Measurements from ENCODE around the gene SCUBE3. TPM values are rescaled to one million over a fixed set of nuclear protein-coding genes. Genes with fewer than 3 reads are reported as not detected.

The SCUBE3 gene
- total RNA-seq, 2 experiments from 2014 or later, result not detected

GRCh38 chr6:35202066-35202546, 11.7 kb upstream of the SCUBE3 start:
- Mint-ChIP-seq H3K4me3 (no peak overlapping the region), H3K4me1 (no peaks in the 10 kb centered on the region), H3K27me3 (peaks cover 40% of the 10 kb centered on the region), H3K9me3 (no peaks in the 10 kb centered on the region), H3K36me3 (ENCODE audit: low read depth) (no peaks in the 10 kb centered on the region), H3K27ac (no peak overlapping the region)
- no peak for DNase-seq
- CTCF ChIA-PET, result no interaction called here
- POLR2A ChIA-PET, result no interaction called here

GRCh38 chr6:35203152-35203670, 10.5 kb upstream of the SCUBE3 start:
- DNase-seq, result no peak
- Mint-ChIP-seq H3K4me1 (no peaks in the 10 kb centered on the region), H3K36me3 (ENCODE audit: low read depth) (no peaks in the 10 kb centered on the region), H3K9me3 (no peaks in the 10 kb centered on the region), H3K27ac (no peak overlapping the region), H3K27me3 (peaks cover 44% of the 10 kb centered on the region), H3K4me3 (no peak overlapping the region)
- POLR2A ChIA-PET, result no interaction called here
- CTCF ChIA-PET, result interaction anchor here (0.7 to 6.4 kb wide), 5 partner anchors 16 to 684 kb away, joined by 3 to 29 read pairs (median 3); no protein-coding TSS in a partner anchor

- peaks cover 44% of the 10 kb centered on the region for H3K27me3 Mint-ChIP-seq
- no peak overlapping the region for H3K27ac Mint-ChIP-seq
- ChIA-PET POLR2A (no interaction called here), CTCF (interaction anchor here (1.2 to 6.4 kb wide), 6 partner anchors 16 to 155 kb away, joined by 3 to 29 read pairs (median 4); no protein-coding TSS in a partner anchor)
- no peaks in the 10 kb centered on the region for H3K9me3 Mint-ChIP-seq
- no peak for DNase-seq
- no peak overlapping the region for H3K4me3 Mint-ChIP-seq
- H3K4me1 Mint-ChIP-seq, result no peaks in the 10 kb centered on the region
- H3K36me3 Mint-ChIP-seq (ENCODE audit: low read depth), result no peaks in the 10 kb centered on the region
Observed at GRCh38 chr6:35203680-35204079, 10.1 kb upstream of the SCUBE3 start.

GRCh38 chr6:35206346-35206745, 7.4 kb upstream of the SCUBE3 start:
- ChIA-PET CTCF (interaction anchor here (0.9 to 6.4 kb wide), 4 partner anchors 23 to 222 kb away, joined by 3 to 29 read pairs (median 4); no protein-coding TSS in a partner anchor), POLR2A (interaction anchor here (0.6 kb wide), 1 partner anchor 9 kb away, joined by 11 read pairs; no protein-coding TSS in a partner anchor)
- H3K9me3 Mint-ChIP-seq, result no peaks in the 10 kb centered on the region
- H3K4me3 Mint-ChIP-seq, result no peak overlapping the region
- DNase-seq, result no peak
- no peak overlapping the region for H3K27ac Mint-ChIP-seq
- no peaks in the 10 kb centered on the region for H3K4me1 Mint-ChIP-seq
- H3K36me3 Mint-ChIP-seq (ENCODE audit: low read depth), result no peaks in the 10 kb centered on the region
- peaks cover 62% of the 10 kb centered on the region for H3K27me3 Mint-ChIP-seq

GRCh38 chr6:35208419-35208818, 5.3 kb upstream of the SCUBE3 start:
- Mint-ChIP-seq H3K36me3 (ENCODE audit: low read depth) (no peaks in the 10 kb centered on the region), H3K9me3 (no peaks in the 10 kb centered on the region), H3K4me1 (peaks cover 7% of the 10 kb centered on the region), H3K27ac (no peak overlapping the region), H3K27me3 (peaks cover 78% of the 10 kb centered on the region), H3K4me3 (no peak overlapping the region)
- DNase-seq, result no peak
- ChIA-PET POLR2A (no interaction called here), CTCF (interaction anchor here (0.8 to 6.4 kb wide), 4 partner anchors 11 to 67 kb away, joined by 3 to 29 read pairs (median 4); partner anchors contain the start of gene TCP11)

GRCh38 chr6:35209081-35209480, 4.7 kb upstream of the SCUBE3 start:
- no peak overlapping the region for H3K27ac Mint-ChIP-seq
- CTCF ChIA-PET, result interaction anchor here (2.7 to 6.4 kb wide), 2 partner anchors 31 to 61 kb away, joined by 7 to 29 read pairs; no protein-coding TSS in a partner anchor
- POLR2A ChIA-PET, result no interaction called here

GRCh38 chr6:35209622-35210247, 4.0 kb upstream of the SCUBE3 start:
- POLR2A ChIA-PET, result no interaction called here
- CTCF ChIA-PET, result interaction anchor here (2.7 kb wide), 1 partner anchor 30 kb away, joined by 7 read pairs; no protein-coding TSS in a partner anchor
- no peak overlapping the region for H3K4me3 Mint-ChIP-seq
- peaks cover 7% of the 10 kb centered on the region for H3K4me1 Mint-ChIP-seq
- no peak for DNase-seq
- H3K27ac Mint-ChIP-seq, result no peak overlapping the region
- H3K9me3 Mint-ChIP-seq, result no peaks in the 10 kb centered on the region
- peaks cover 71% of the 10 kb centered on the region for H3K27me3 Mint-ChIP-seq
- H3K36me3 Mint-ChIP-seq (ENCODE audit: low read depth), result no peaks in the 10 kb centered on the region

More at GRCh38 chr6:35209081-35209480, 4.7 kb upstream of the SCUBE3 start:
- no peaks in the 10 kb centered on the region for H3K36me3 Mint-ChIP-seq (ENCODE audit: low read depth)
- H3K27me3 Mint-ChIP-seq, result peaks cover 75% of the 10 kb centered on the region
- H3K9me3 Mint-ChIP-seq, result no peaks in the 10 kb centered on the region
- DNase-seq, result no peak
- H3K4me3 Mint-ChIP-seq, result no peak overlapping the region
- H3K4me1 Mint-ChIP-seq, result peaks cover 7% of the 10 kb centered on the region

- Mint-ChIP-seq H3K9me3 (no peaks in the 10 kb centered on the region), H3K27ac (no peak overlapping the region), H3K36me3 (ENCODE audit: low read depth) (no peaks in the 10 kb centered on the region), H3K4me1 (peaks cover 7% of the 10 kb centered on the region), H3K27me3 (peaks cover 79% of the 10 kb centered on the region), H3K4me3 (peak overlapping the region; percentile 5)
- POLR2A ChIA-PET, result no interaction called here
- DNase-seq, result no peak
- CTCF ChIA-PET, result no interaction called here
Observed at GRCh38 chr6:35213298-35213791, 411 bp upstream of the SCUBE3 start.

GRCh38 chr6:35214869-35215664, 1.3 kb downstream of the SCUBE3 start:
- Mint-ChIP-seq H3K36me3 (ENCODE audit: low read depth) (no peaks in the 10 kb centered on the region), H3K4me3 (no peak overlapping the region), H3K27me3 (peaks cover 67% of the 10 kb centered on the region), H3K4me1 (peaks cover 7% of the 10 kb centered on the region), H3K27ac (no peak overlapping the region), H3K9me3 (no peaks in the 10 kb centered on the region)
- POLR2A ChIA-PET, result no interaction called here
- CTCF ChIA-PET, result interaction anchor here (0.6 to 1.6 kb wide), 2 partner anchors 34 kb away, joined by 3 to 5 read pairs; no protein-coding TSS in a partner anchor
- DNase-seq, result no peak

- H3K4me1 Mint-ChIP-seq, result peaks cover 7% of the 10 kb centered on the region
- H3K27me3 Mint-ChIP-seq, result peaks cover 63% of the 10 kb centered on the region
- H3K9me3 Mint-ChIP-seq, result no peaks in the 10 kb centered on the region
- no peak overlapping the region for H3K4me3 Mint-ChIP-seq
- no peak for DNase-seq
- no peaks in the 10 kb centered on the region for H3K36me3 Mint-ChIP-seq (ENCODE audit: low read depth)
- POLR2A ChIA-PET, result interaction anchor here (1.2 kb wide), 1 partner anchor 16 kb away, joined by 3 read pairs; no protein-coding TSS in a partner anchor
- no peak overlapping the region for H3K27ac Mint-ChIP-seq
- CTCF ChIA-PET, result interaction anchor here (0.6 to 1.6 kb wide), 4 partner anchors 8 to 74 kb away, joined by 3 to 5 read pairs (median 3); no protein-coding TSS in a partner anchor
Observed at GRCh38 chr6:35215665-35216411, 2.1 kb downstream of the SCUBE3 start.

- ChIA-PET CTCF (interaction anchor here (0.6 to 1.6 kb wide), 4 partner anchors 9 to 74 kb away, joined by 3 to 5 read pairs (median 3); no protein-coding TSS in a partner anchor), POLR2A (interaction anchor here (1.2 kb wide), 1 partner anchor 15 kb away, joined by 3 read pairs; no protein-coding TSS in a partner anchor)
- no peaks in the 10 kb centered on the region for H3K9me3 Mint-ChIP-seq
- H3K27me3 Mint-ChIP-seq, result peaks cover 61% of the 10 kb centered on the region
- H3K36me3 Mint-ChIP-seq (ENCODE audit: low read depth), result no peaks in the 10 kb centered on the region
- no peak overlapping the region for H3K27ac Mint-ChIP-seq
- H3K4me1 Mint-ChIP-seq, result peaks cover 7% of the 10 kb centered on the region
- DNase-seq, result no peak
- no peak overlapping the region for H3K4me3 Mint-ChIP-seq
Observed at GRCh38 chr6:35216412-35216732, 2.6 kb downstream of the SCUBE3 start.
